Measurements from ENCODE around the gene EHF. TPM values are rescaled to one million over a fixed set of nuclear protein-coding genes. Genes with fewer than 3 reads are reported as not detected.
A peak's percentile ranks its signal among the peaks of the same experiment; 100 is the strongest.

The EHF gene
- total RNA-seq, 1 experiment from 2014 or later, result 118 TPM

DNA sequence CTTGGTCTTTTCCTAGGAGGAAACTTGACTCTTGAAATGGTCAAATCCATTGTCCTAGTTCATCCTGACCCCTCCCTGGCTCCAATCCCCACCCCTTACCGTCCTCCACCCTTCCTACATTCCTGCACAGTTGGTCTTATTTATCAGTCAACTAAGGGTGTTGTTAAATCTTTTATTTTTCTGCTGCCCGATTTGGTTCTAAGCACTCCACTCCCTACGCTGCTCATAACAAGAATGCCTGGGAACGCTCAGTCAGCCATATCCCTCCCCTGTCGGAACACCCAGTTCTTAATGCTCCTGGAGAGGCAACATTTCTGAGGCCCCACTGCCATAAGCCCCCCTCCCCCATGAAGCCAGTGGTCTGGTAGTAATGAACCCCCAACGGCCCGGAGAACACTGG, 9.7 kb downstream of the EHF start:
- no TSS peak for BruUV-seq (replicated peaks)

DNA sequence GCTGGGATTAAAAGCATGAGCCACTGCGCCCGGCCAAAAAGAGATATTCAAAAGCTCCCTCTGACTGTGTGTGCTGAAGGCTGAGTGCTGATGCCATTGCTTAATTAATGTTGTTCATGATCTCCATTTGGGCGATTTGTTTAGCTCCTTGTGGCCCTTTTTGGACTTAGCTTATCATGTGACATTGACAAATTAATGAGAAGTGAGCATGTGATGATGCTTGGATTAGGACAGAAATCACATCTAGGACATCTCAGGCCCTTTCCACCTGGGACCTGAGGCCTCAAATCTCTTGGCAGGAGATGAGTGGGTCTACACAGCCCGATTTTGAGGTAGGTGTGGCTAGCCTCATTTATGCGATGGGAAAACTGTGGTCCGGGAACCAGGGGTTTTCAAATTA, 10.4 kb downstream of the EHF start:
- H3K27ac ChIP-seq, result peak overlapping the region; percentile 91
- H3K4me1 ChIP-seq (replicated peaks; ENCODE audit: insufficient read depth), result peaks cover 100% of the 10 kb centered on the region
- H3K9me2 ChIP-seq (ENCODE audit: insufficient read depth), result no peaks in the 10 kb centered on the region
- peaks cover 70% of the 10 kb centered on the region for H3F3A ChIP-seq (ENCODE audit: insufficient read depth, low read depth)
- TF ChIP-seq EZH2 (IDR thresholded peaks at IDR 0.05; ENCODE audit: low read depth), result no peak
- TF ChIP-seq, protein P1, sequence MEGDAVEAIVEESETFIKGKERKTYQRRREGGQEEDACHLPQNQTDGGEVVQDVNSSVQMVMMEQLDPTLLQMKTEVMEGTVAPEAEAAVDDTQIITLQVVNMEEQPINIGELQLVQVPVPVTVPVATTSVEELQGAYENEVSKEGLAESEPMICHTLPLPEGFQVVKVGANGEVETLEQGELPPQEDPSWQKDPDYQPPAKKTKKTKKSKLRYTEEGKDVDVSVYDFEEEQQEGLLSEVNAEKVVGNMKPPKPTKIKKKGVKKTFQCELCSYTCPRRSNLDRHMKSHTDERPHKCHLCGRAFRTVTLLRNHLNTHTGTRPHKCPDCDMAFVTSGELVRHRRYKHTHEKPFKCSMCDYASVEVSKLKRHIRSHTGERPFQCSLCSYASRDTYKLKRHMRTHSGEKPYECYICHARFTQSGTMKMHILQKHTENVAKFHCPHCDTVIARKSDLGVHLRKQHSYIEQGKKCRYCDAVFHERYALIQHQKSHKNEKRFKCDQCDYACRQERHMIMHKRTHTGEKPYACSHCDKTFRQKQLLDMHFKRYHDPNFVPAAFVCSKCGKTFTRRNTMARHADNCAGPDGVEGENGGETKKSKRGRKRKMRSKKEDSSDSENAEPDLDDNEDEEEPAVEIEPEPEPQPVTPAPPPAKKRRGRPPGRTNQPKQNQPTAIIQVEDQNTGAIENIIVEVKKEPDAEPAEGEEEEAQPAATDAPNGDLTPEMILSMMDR (conservative IDR thresholded peaks at IDR 0.05), result no peak
- DNase-seq, result no peak
- no peaks in the 10 kb centered on the region for H3K27me3 ChIP-seq (ENCODE audit: insufficient read depth, low read depth)
- intact Hi-C loops (cut with micrococcal nuclease; ENCODE audit: unreplicated experiment), result no loop called here
- peaks cover 40% of the 10 kb centered on the region for H3K36me3 ChIP-seq (ENCODE audit: low read depth)
- no TSS peak for BruUV-seq (replicated peaks)
- no peaks in the 10 kb centered on the region for H3K9me3 ChIP-seq (ENCODE audit: insufficient read depth, low read depth)
- peak overlapping the region; percentile 45 for H3K4me3 ChIP-seq
- POLR2A ChIA-PET (ENCODE audit: unreplicated experiment), result no interaction called here
- peaks cover 4% of the 10 kb centered on the region; the same call in 1 of the 2 replicates for H4K20me1 ChIP-seq (ENCODE audit: insufficient read depth)
- H3K79me2 ChIP-seq (ENCODE audit: low read depth), result peaks cover 100% of the 10 kb centered on the region
- no peak overlapping the region for H2AFZ ChIP-seq
- peak overlapping the region; percentile 91 for H3K4me2 ChIP-seq
- CTCF ChIA-PET, result interaction anchor here (0.8 kb wide), 1 partner anchor 25 kb away, joined by 3 read pairs; no protein-coding TSS in a partner anchor

More for the DNA sequence above, 9.7 kb downstream of the EHF start:
- H3K27ac ChIP-seq, result peak overlapping the region; percentile 91
- no peaks in the 10 kb centered on the region for H3K27me3 ChIP-seq (ENCODE audit: insufficient read depth, low read depth)
- H3K4me3 ChIP-seq, result peak overlapping the region; percentile 30; the same call in 1 of the 2 replicates
- H3K79me2 ChIP-seq (ENCODE audit: low read depth), result peaks cover 100% of the 10 kb centered on the region
- intact Hi-C loops (cut with micrococcal nuclease; ENCODE audit: unreplicated experiment), result no loop called here
- peak overlapping the region; percentile 91 for H3K4me2 ChIP-seq
- POLR2A ChIA-PET (ENCODE audit: unreplicated experiment), result no interaction called here
- H3F3A ChIP-seq (ENCODE audit: insufficient read depth, low read depth), result peaks cover 70% of the 10 kb centered on the region
- H4K20me1 ChIP-seq (ENCODE audit: insufficient read depth), result peaks cover 7% of the 10 kb centered on the region; the same call in 1 of the 2 replicates
- H3K9me2 ChIP-seq (ENCODE audit: insufficient read depth), result no peaks in the 10 kb centered on the region
- no peak overlapping the region for H2AFZ ChIP-seq
- peak in 1 of 2 experiments; percentile 27 for DNase-seq
- peaks cover 42% of the 10 kb centered on the region for H3K36me3 ChIP-seq (ENCODE audit: low read depth)
- TF ChIP-seq EZH2 (IDR thresholded peaks at IDR 0.05; ENCODE audit: low read depth), result no peak
- TF ChIP-seq, protein P1 (conservative IDR thresholded peaks at IDR 0.05), result no peak
- CTCF ChIA-PET, result no interaction called here
- no peaks in the 10 kb centered on the region for H3K9me3 ChIP-seq (ENCODE audit: insufficient read depth, low read depth)
- peaks cover 100% of the 10 kb centered on the region for H3K4me1 ChIP-seq (replicated peaks; ENCODE audit: insufficient read depth)

DNA sequence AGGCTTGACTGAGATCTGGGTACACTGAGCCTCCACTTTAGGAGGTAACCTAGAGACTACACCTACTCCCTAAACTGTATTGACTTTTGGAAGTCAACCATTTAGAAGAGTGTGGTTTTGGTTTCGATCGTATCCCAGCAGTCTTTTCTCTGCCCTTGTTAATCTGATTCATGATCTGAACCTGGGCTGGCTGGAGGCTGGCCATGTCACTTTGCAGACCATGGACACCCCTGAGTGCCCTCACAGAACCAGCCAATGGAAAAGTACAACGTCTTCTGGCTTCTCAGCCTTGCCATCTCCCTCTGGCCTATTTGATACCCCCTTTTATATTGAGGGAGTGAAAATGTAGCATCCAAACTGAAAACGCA, 10.8 kb downstream of the EHF start:
- no TSS peak for BruUV-seq (replicated peaks)
- peak overlapping the region; percentile 91 for H3K27ac ChIP-seq
- intact Hi-C loops (cut with micrococcal nuclease; ENCODE audit: unreplicated experiment), result loop anchor here (1.0 to 2.0 kb wide), 3 partner anchors 9 to 49 kb away; partner anchors contain the start of gene EHF
- H3K27me3 ChIP-seq (ENCODE audit: insufficient read depth, low read depth), result no peaks in the 10 kb centered on the region
- peak overlapping the region; percentile 45 for H3K4me3 ChIP-seq
- H4K20me1 ChIP-seq (ENCODE audit: insufficient read depth), result peaks cover 2% of the 10 kb centered on the region; the same call in 1 of the 2 replicates
- H3K4me2 ChIP-seq, result peak overlapping the region; percentile 91
- CTCF ChIA-PET, result no interaction called here
- POLR2A ChIA-PET (ENCODE audit: unreplicated experiment), result interaction anchor here (0.7 kb wide), 1 partner anchor 10 kb away, joined by 4 read pairs; the partner anchor contains the start of gene EHF
- H3K4me1 ChIP-seq (replicated peaks; ENCODE audit: insufficient read depth), result peaks cover 100% of the 10 kb centered on the region
- TF ChIP-seq, protein P1 (conservative IDR thresholded peaks at IDR 0.05), result no peak
- TF ChIP-seq EZH2 (IDR thresholded peaks at IDR 0.05; ENCODE audit: low read depth), result no peak
- H3F3A ChIP-seq (ENCODE audit: insufficient read depth, low read depth), result peaks cover 70% of the 10 kb centered on the region
- peaks cover 100% of the 10 kb centered on the region for H3K79me2 ChIP-seq (ENCODE audit: low read depth)
- H3K9me2 ChIP-seq (ENCODE audit: insufficient read depth), result no peaks in the 10 kb centered on the region
- no peaks in the 10 kb centered on the region for H3K9me3 ChIP-seq (ENCODE audit: insufficient read depth, low read depth)
- no peak overlapping the region for H2AFZ ChIP-seq
- peaks cover 40% of the 10 kb centered on the region for H3K36me3 ChIP-seq (ENCODE audit: low read depth)
- peak; percentile 64 to 90 for DNase-seq

Measured in PC-9 (cell line).